ENCODE measurements around the gene KCNG3. TPM values are rescaled to one million over a fixed set of nuclear protein-coding genes. Genes with fewer than 3 reads are reported as not detected.
A peak's percentile ranks its signal among the peaks of the same experiment; 100 is the strongest.
"Not testable (repeated sequence)": the region's sequence is repeated elsewhere in the genome, so short reads cannot be mapped to it uniquely, and the experiment has no call there.

Gene KCNG3
- total RNA-seq, 1 donor from 2014 or later: 0.31 TPM

GRCh38 chr2:42404676-42405075, 89.1 kb downstream of the KCNG3 start:
- H3K27me3 Mint-ChIP-seq: no peaks in the 10 kb centered on the region
- no peak for TF ChIP-seq CTCF (IDR thresholded peaks at IDR 0.05; ENCODE audit: unreplicated experiment)
- no peaks in the 10 kb centered on the region for H3K4me1 Mint-ChIP-seq (ENCODE audit: low read depth)
- H3K4me3 Mint-ChIP-seq (ENCODE audit: low read depth): no peak overlapping the region
- H3K36me3 Mint-ChIP-seq (ENCODE audit: insufficient read depth): no peaks in the 10 kb centered on the region
- no peak overlapping the region for H3K27ac Mint-ChIP-seq
- H3K9me3 Mint-ChIP-seq (ENCODE audit: low read depth): no peaks in the 10 kb centered on the region
- no peak for DNase-seq (ENCODE audit: low spot score, unreplicated experiment)

- H3K4me3 Mint-ChIP-seq (ENCODE audit: low read depth): no peak overlapping the region
- no peak overlapping the region for H3K27ac Mint-ChIP-seq
Observed at GRCh38 chr2:42401773-42402172, 92.0 kb downstream of the KCNG3 start.

GRCh38 chr2:42398052-42398451, 95.7 kb downstream of the KCNG3 start:
- H3K9me3 Mint-ChIP-seq (ENCODE audit: low read depth); H3K4me1 Mint-ChIP-seq (ENCODE audit: low read depth); H3K27ac Mint-ChIP-seq; H3K36me3 Mint-ChIP-seq (ENCODE audit: insufficient read depth); DNase-seq (ENCODE audit: low spot score, unreplicated experiment); H3K27me3 Mint-ChIP-seq; H3K4me3 Mint-ChIP-seq (ENCODE audit: low read depth): not testable (repeated sequence)

More at GRCh38 chr2:42401773-42402172, 92.0 kb downstream of the KCNG3 start:
- no peaks in the 10 kb centered on the region for H3K4me1 Mint-ChIP-seq (ENCODE audit: low read depth)
- H3K27me3 Mint-ChIP-seq: no peaks in the 10 kb centered on the region
- TF ChIP-seq CTCF (IDR thresholded peaks at IDR 0.05; ENCODE audit: unreplicated experiment): no peak
- H3K9me3 Mint-ChIP-seq (ENCODE audit: low read depth): no peaks in the 10 kb centered on the region
- DNase-seq (ENCODE audit: low spot score, unreplicated experiment): no peak
- H3K36me3 Mint-ChIP-seq (ENCODE audit: insufficient read depth): no peaks in the 10 kb centered on the region

- H3K4me1 Mint-ChIP-seq (ENCODE audit: low read depth): peaks cover 14% of the 10 kb centered on the region
- H3K4me3 Mint-ChIP-seq (ENCODE audit: low read depth); H3K27ac Mint-ChIP-seq; DNase-seq (ENCODE audit: low spot score, unreplicated experiment); H3K9me3 Mint-ChIP-seq (ENCODE audit: low read depth); H3K27me3 Mint-ChIP-seq; H3K36me3 Mint-ChIP-seq (ENCODE audit: insufficient read depth): not testable (repeated sequence)
Observed at GRCh38 chr2:42393320-42393719, 100.5 kb downstream of the KCNG3 start.

GRCh38 chr2:42392191-42392590, 101.6 kb downstream of the KCNG3 start:
- Mint-ChIP-seq H3K27me3 (no peaks in the 10 kb centered on the region), H3K9me3 (ENCODE audit: low read depth) (peaks cover 3% of the 10 kb centered on the region), H3K27ac (peak overlapping the region; percentile 62), H3K36me3 (ENCODE audit: insufficient read depth) (no peaks in the 10 kb centered on the region), H3K4me1 (ENCODE audit: low read depth) (peaks cover 14% of the 10 kb centered on the region), H3K4me3 (ENCODE audit: low read depth) (no peak overlapping the region)
- no peak for TF ChIP-seq CTCF (IDR thresholded peaks at IDR 0.05; ENCODE audit: unreplicated experiment)
- DNase-seq (ENCODE audit: low spot score, unreplicated experiment): no peak

Other genes starting within 250 kb of the KCNG3 start
- gene COX7A2L, start 132.8 kb downstream of the KCNG3 start, total RNA-seq: 84.3 and 85.7 TPM in 2 replicates
- gene MTA3, start 74.7 kb upstream of the KCNG3 start, total RNA-seq: 96.0 and 102 TPM in 2 replicates